ENCODE measurements around the gene KCND2.
A peak's percentile ranks its signal among the peaks of the same experiment; 100 is the strongest.

The KCND2 gene

GRCh38 chr7:120714945-120715344 is 442.0 kb downstream of the KCND2 start:
- DNase-seq: no peak

- DNase-seq: no peak
Measured at GRCh38 chr7:120716307-120716706, 443.3 kb downstream of the KCND2 start.

- DNase-seq: no peak
Measured at GRCh38 chr7:120717166-120717565, 444.2 kb downstream of the KCND2 start.

GRCh38 chr7:120718361-120718760 is 445.4 kb downstream of the KCND2 start:
- no peak for DNase-seq

GRCh38 chr7:120720317-120720716 is 447.3 kb downstream of the KCND2 start:
- no peak for DNase-seq

- DNase-seq: no peak
Measured at GRCh38 chr7:120723465-120724385, 450.8 kb downstream of the KCND2 start.

GRCh38 chr7:120724448-120724847 is 451.5 kb downstream of the KCND2 start:
- DNase-seq: no peak

- DNase-seq: no peak
Measured at GRCh38 chr7:120724955-120725354, 452.0 kb downstream of the KCND2 start.

GRCh38 chr7:120725376-120726039 is 452.5 kb downstream of the KCND2 start:
- DNase-seq: peak; percentile 0

GRCh38 chr7:120729245-120729644 is 456.3 kb downstream of the KCND2 start:
- no peak for DNase-seq

- DNase-seq: no peak
Measured at GRCh38 chr7:120731271-120731670, 458.3 kb downstream of the KCND2 start.

- DNase-seq: no peak
Measured at GRCh38 chr7:120732256-120732655, 459.3 kb downstream of the KCND2 start.

- DNase-seq: no peak
Measured at GRCh38 chr7:120733143-120733542, 460.2 kb downstream of the KCND2 start.

- no peak for DNase-seq
Measured at GRCh38 chr7:120733835-120734234, 460.9 kb downstream of the KCND2 start.

GRCh38 chr7:120735791-120736190 is 462.8 kb downstream of the KCND2 start:
- DNase-seq: no peak

- DNase-seq: no peak
Measured at GRCh38 chr7:120738816-120739215, 465.8 kb downstream of the KCND2 start.

GRCh38 chr7:120740348-120740747 is 467.4 kb downstream of the KCND2 start:
- no peak for DNase-seq

GRCh38 chr7:120741371-120742042 is 468.5 kb downstream of the KCND2 start:
- no peak for DNase-seq

GRCh38 chr7:120742372-120742771 is 469.4 kb downstream of the KCND2 start:
- DNase-seq: no peak

GRCh38 chr7:120743128-120743527 is 470.2 kb downstream of the KCND2 start:
- no peak for DNase-seq

- no peak for DNase-seq
Measured at GRCh38 chr7:120760050-120760449, 487.1 kb downstream of the KCND2 start.

GRCh38 chr7:120760851-120761250 is 487.9 kb downstream of the KCND2 start:
- no peak for DNase-seq

- no peak for DNase-seq
Measured at GRCh38 chr7:120770206-120770605, 497.2 kb downstream of the KCND2 start.

GRCh38 chr7:120774481-120774880 is 501.5 kb downstream of the KCND2 start:
- no peak for DNase-seq
